Progenitor cell of endocrine pancreas (in vitro differentiated cells): ENCODE measurements around the gene SLC13A1. TPM values are rescaled to one million over a fixed set of nuclear protein-coding genes. Genes with fewer than 3 reads are reported as not detected.

Source experiments
- DNase-seq: peaks from one replicate; pipeline ENCODE4 v3.0.0; 2021; ENCODE audit warnings: low spot score; ENCODE audit not compliant: unreplicated experiment
- H3K27ac Mint-ChIP-seq: 2 replicates; pipeline ENCODE4 v1.8.0; 2021; ENCODE audit warnings: mild to moderate bottlenecking, moderate library complexity, mixed read lengths
- H3K27me3 Mint-ChIP-seq: 2 replicates; pipeline ENCODE4 v1.8.0; 2021; ENCODE audit warnings: mixed read lengths
- H3K36me3 Mint-ChIP-seq: 2 replicates; pipeline ENCODE4 v1.8.0; 2022; ENCODE audit warnings: mixed read lengths; ENCODE audit not compliant: insufficient read depth
- H3K4me1 Mint-ChIP-seq: 2 replicates; pipeline ENCODE4 v1.8.0; 2021; ENCODE audit warnings: low read depth, mixed read lengths
- H3K4me3 Mint-ChIP-seq: 2 replicates; pipeline ENCODE4 v1.8.0; 2021; ENCODE audit warnings: low read depth, mild to moderate bottlenecking, moderate library complexity, mixed read lengths
- H3K9me3 Mint-ChIP-seq: 2 replicates; pipeline ENCODE4 v1.8.0; 2021; ENCODE audit warnings: low read depth, mixed read lengths
- CTCF ChIP-seq: fragments of 200-600 bp; sonication (generic); IDR thresholded peaks from one replicate; pipeline ENCODE4 v1.5.0; 2021; ENCODE audit warnings: antibody characterized with exemption, mild to moderate bottlenecking; ENCODE audit not compliant: unreplicated experiment
- total RNA-seq: library from RNA; stranded (reverse); gene quantifications from 2 replicates; pipeline ENCODE4 v1.2.1, GENCODE V29; 2021

SLC13A1 gene
- total RNA-seq, 1 donor from 2014 or later: not detected

- TF ChIP-seq CTCF: no peak
- no peaks in the 10 kb centered on the region for H3K27me3 Mint-ChIP-seq
- no peaks in the 10 kb centered on the region for H3K36me3 Mint-ChIP-seq
- DNase-seq: no peak
- no peak overlapping the region for H3K27ac Mint-ChIP-seq
- H3K9me3 Mint-ChIP-seq: peaks cover 19% of the 10 kb centered on the region
- H3K4me1 Mint-ChIP-seq: no peaks in the 10 kb centered on the region
- no peak overlapping the region for H3K4me3 Mint-ChIP-seq
Measured at GRCh38 chr7:123220396-123220795, 20.6 kb upstream of the SLC13A1 start.

- H3K4me1 Mint-ChIP-seq: no peaks in the 10 kb centered on the region
- H3K27ac Mint-ChIP-seq: no peak overlapping the region
- TF ChIP-seq CTCF: no peak
- H3K36me3 Mint-ChIP-seq: no peaks in the 10 kb centered on the region
- H3K27me3 Mint-ChIP-seq: no peaks in the 10 kb centered on the region
- H3K4me3 Mint-ChIP-seq: no peak overlapping the region
- H3K9me3 Mint-ChIP-seq: peaks cover 32% of the 10 kb centered on the region
- DNase-seq: no peak
Measured at GRCh38 chr7:123218866-123219265, 19.1 kb upstream of the SLC13A1 start.

GRCh38 chr7:123216825-123217224 is 17.1 kb upstream of the SLC13A1 start:
- TF ChIP-seq CTCF: no peak
- H3K36me3 Mint-ChIP-seq: no peaks in the 10 kb centered on the region
- no peak overlapping the region for H3K4me3 Mint-ChIP-seq
- H3K9me3 Mint-ChIP-seq: peaks cover 22% of the 10 kb centered on the region
- no peak for DNase-seq
- no peak overlapping the region for H3K27ac Mint-ChIP-seq
- H3K27me3 Mint-ChIP-seq: no peaks in the 10 kb centered on the region
- no peaks in the 10 kb centered on the region for H3K4me1 Mint-ChIP-seq

- Mint-ChIP-seq H3K27ac (no peak overlapping the region), H3K27me3 (no peaks in the 10 kb centered on the region), H3K9me3 (peaks cover 20% of the 10 kb centered on the region), H3K36me3 (no peaks in the 10 kb centered on the region), H3K4me1 (no peaks in the 10 kb centered on the region), H3K4me3 (no peak overlapping the region)
- TF ChIP-seq CTCF: no peak
- DNase-seq: no peak
Measured at GRCh38 chr7:123215350-123215749, 15.6 kb upstream of the SLC13A1 start.

GRCh38 chr7:123211545-123211944 is 11.8 kb upstream of the SLC13A1 start:
- Mint-ChIP-seq H3K27ac (no peak overlapping the region), H3K9me3 (peaks cover 13% of the 10 kb centered on the region), H3K4me3 (no peak overlapping the region), H3K36me3 (no peaks in the 10 kb centered on the region), H3K4me1 (peaks cover 10% of the 10 kb centered on the region), H3K27me3 (peaks cover 2% of the 10 kb centered on the region)
- DNase-seq: no peak
- TF ChIP-seq CTCF: no peak
